ENCODE measurements around the gene CORIN. TPM values are rescaled to one million over a fixed set of nuclear protein-coding genes. Genes with fewer than 3 reads are reported as not detected.

The CORIN gene
- total and polyA plus RNA-seq, 2 donors (not counting 3 experiments of a cell fraction or from before 2014, with no cell fraction given), result 0.07 to 0.40 TPM

GRCh38 chr4:47882228-47882627 lies 44.4 kb upstream of the CORIN start:
- H3K4me3 ChIP-seq (replicated peaks in 1 of 3; ENCODE audit: insufficient read depth in 1 of 3, low read depth in 1 of 3, low read length in 3 of 3), result no peak overlapping the region
- peaks cover 4 to 11% of the 10 kb centered on the region in 2 experiments for H3K36me3 ChIP-seq (ENCODE audit: control insufficient read depth in 2 of 2, extremely low read depth in 1 of 2, insufficient read depth in 2 of 2, low read length in 2 of 2)
- DNase-seq (ENCODE audit: low read depth, low spot score) (no peak), FAIRE-seq (no peak)
- no peaks in the 10 kb centered on the region for H4K20me1 ChIP-seq (replicated peaks; ENCODE audit: control insufficient read depth, extremely low read depth, insufficient read depth, low read length)
- ChIA-PET CTCF (no interaction called here), POLR2A (no interaction called here)
- H2AFZ ChIP-seq (ENCODE audit: low read depth, low read length), result no peak overlapping the region
- H3K4me1 ChIP-seq (ENCODE audit: control insufficient read depth, extremely low read depth, insufficient read depth, low read length), result no peaks in the 10 kb centered on the region
- no peaks in the 10 kb centered on the region for H3K79me2 ChIP-seq (ENCODE audit: control insufficient read depth, insufficient read depth, low read length)
- TF ChIP-seq GATA2 (IDR thresholded peaks at IDR 0.05; ENCODE audit: insufficient read depth, insufficient read length, low read depth, low read length), result no peak
- TF ChIP-seq, protein P1, sequence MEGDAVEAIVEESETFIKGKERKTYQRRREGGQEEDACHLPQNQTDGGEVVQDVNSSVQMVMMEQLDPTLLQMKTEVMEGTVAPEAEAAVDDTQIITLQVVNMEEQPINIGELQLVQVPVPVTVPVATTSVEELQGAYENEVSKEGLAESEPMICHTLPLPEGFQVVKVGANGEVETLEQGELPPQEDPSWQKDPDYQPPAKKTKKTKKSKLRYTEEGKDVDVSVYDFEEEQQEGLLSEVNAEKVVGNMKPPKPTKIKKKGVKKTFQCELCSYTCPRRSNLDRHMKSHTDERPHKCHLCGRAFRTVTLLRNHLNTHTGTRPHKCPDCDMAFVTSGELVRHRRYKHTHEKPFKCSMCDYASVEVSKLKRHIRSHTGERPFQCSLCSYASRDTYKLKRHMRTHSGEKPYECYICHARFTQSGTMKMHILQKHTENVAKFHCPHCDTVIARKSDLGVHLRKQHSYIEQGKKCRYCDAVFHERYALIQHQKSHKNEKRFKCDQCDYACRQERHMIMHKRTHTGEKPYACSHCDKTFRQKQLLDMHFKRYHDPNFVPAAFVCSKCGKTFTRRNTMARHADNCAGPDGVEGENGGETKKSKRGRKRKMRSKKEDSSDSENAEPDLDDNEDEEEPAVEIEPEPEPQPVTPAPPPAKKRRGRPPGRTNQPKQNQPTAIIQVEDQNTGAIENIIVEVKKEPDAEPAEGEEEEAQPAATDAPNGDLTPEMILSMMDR (IDR thresholded peaks at IDR 0.05; ENCODE audit: extremely low read depth in 1 of 2, insufficient read depth in 1 of 2, low read depth in 1 of 2, low read length in 2 of 2), result no peak
- no TSS peak for BruUV-seq (replicated peaks)
- no peaks in the 10 kb centered on the region for H3K27me3 ChIP-seq (ENCODE audit: control insufficient read depth in 2 of 2, insufficient read depth in 2 of 2, low read length in 2 of 2)
- intact Hi-C loops (cut with micrococcal nuclease) (no loop called here), dilution Hi-C loops (cut with MboI; ENCODE audit: extremely low pct_ligation_motif_present, low sequenced_read_pairs) (no loop called here)
- no peak overlapping the region for H3K9ac ChIP-seq (replicated peaks; ENCODE audit: extremely low read depth, insufficient read depth, low read length)
- H3K9me3 ChIP-seq (replicated peaks; ENCODE audit: control insufficient read depth, insufficient read depth, low read length), result no peaks in the 10 kb centered on the region
- H3K27ac ChIP-seq (ENCODE audit: insufficient read depth, low read depth, low read length), result no peak overlapping the region
- H3K9me1 ChIP-seq (replicated peaks; ENCODE audit: control insufficient read depth, extremely low read depth, insufficient read depth, low read length), result no peaks in the 10 kb centered on the region
- H3K4me2 ChIP-seq (ENCODE audit: insufficient read depth, low read length), result no peak overlapping the region

GRCh38 chr4:47879458-47879857 lies 41.6 kb upstream of the CORIN start:
- DNase-seq (ENCODE audit: low read depth, low spot score) (no peak), FAIRE-seq (no peak)
- Histone ChIP-seq H2AFZ (ENCODE audit: low read depth, low read length) (no peak overlapping the region), H3K4me2 (ENCODE audit: insufficient read depth, low read length) (no peak overlapping the region), H3K9me1 (replicated peaks; ENCODE audit: control insufficient read depth, extremely low read depth, insufficient read depth, low read length) (no peaks in the 10 kb centered on the region), H3K9me3 (replicated peaks; ENCODE audit: control insufficient read depth, insufficient read depth, low read length) (no peaks in the 10 kb centered on the region), H3K9ac (replicated peaks; ENCODE audit: extremely low read depth, insufficient read depth, low read length) (no peak overlapping the region), H3K27ac (ENCODE audit: insufficient read depth, low read depth, low read length) (no peak overlapping the region), H3K4me1 (ENCODE audit: control insufficient read depth, extremely low read depth, insufficient read depth, low read length) (no peaks in the 10 kb centered on the region), H4K20me1 (replicated peaks; ENCODE audit: control insufficient read depth, extremely low read depth, insufficient read depth, low read length) (no peaks in the 10 kb centered on the region), H3K79me2 (ENCODE audit: control insufficient read depth, insufficient read depth, low read length) (no peaks in the 10 kb centered on the region), H3K36me3 (ENCODE audit: control insufficient read depth in 2 of 2, extremely low read depth in 1 of 2, insufficient read depth in 2 of 2, low read length in 2 of 2) (peaks cover 2 to 12% of the 10 kb centered on the region in 2 experiments), H3K4me3 (replicated peaks in 1 of 3; ENCODE audit: insufficient read depth in 1 of 3, low read depth in 1 of 3, low read length in 3 of 3) (no peak overlapping the region), H3K27me3 (ENCODE audit: control insufficient read depth in 2 of 2, insufficient read depth in 2 of 2, low read length in 2 of 2) (no peaks in the 10 kb centered on the region)
- TF ChIP-seq POLR2AphosphoS5 (IDR thresholded peaks at IDR 0.05; ENCODE audit: insufficient read depth, low read depth, low read length), result no peak
- no peak for TF ChIP-seq POLR2A (IDR thresholded peaks at IDR 0.05; ENCODE audit: low read depth, low read length)
- TF ChIP-seq EZH2 (IDR thresholded peaks at IDR 0.05; ENCODE audit: borderline replicate concordance, low read depth, low read length, severe bottlenecking), result no peak
- TF ChIP-seq MAX (IDR thresholded peaks at IDR 0.05; ENCODE audit: insufficient read depth, insufficient read length), result no peak
- TF ChIP-seq FOS (IDR thresholded peaks at IDR 0.05; ENCODE audit: borderline replicate concordance, insufficient read depth, low read length), result no peak
- no peak for TF ChIP-seq MYC (IDR thresholded peaks at IDR 0.05; ENCODE audit: low read depth, low read length)
- TF ChIP-seq GATA2 (IDR thresholded peaks at IDR 0.05; ENCODE audit: insufficient read depth, insufficient read length, low read depth, low read length), result no peak
- TF ChIP-seq, protein P1 (IDR thresholded peaks at IDR 0.05; ENCODE audit: extremely low read depth in 1 of 2, insufficient read depth in 1 of 2, low read depth in 1 of 2, low read length in 2 of 2), result no peak
- no peak for TF ChIP-seq JUN (IDR thresholded peaks at IDR 0.05; ENCODE audit: borderline replicate concordance, insufficient read depth, insufficient read length, low read depth)
- intact Hi-C loops (cut with micrococcal nuclease), result no loop called here
- dilution Hi-C loops (cut with MboI; ENCODE audit: extremely low pct_ligation_motif_present, low sequenced_read_pairs), result no loop called here
- ChIA-PET CTCF (interaction anchor here (1.2 kb wide), 1 partner anchor 34 kb away, joined by 3 read pairs; the partner anchor contains the start of gene NFXL1), POLR2A (no interaction called here)
- BruUV-seq (replicated peaks), result no TSS peak
